CD4-positive, alpha-beta T cell treated with Interleukin-12 subunit alpha and Interleukin-12 subunit beta, for 1 hour (primary cell): ENCODE results near the gene TAS2R46.
"Not testable (repeated sequence)": the region's sequence is repeated elsewhere in the genome, so short reads cannot be mapped to it uniquely, and the experiment has no call there.

ENCODE experiments used
- DNase-seq: peaks from one replicate; pipeline ENCODE4 v3.0.0-alpha.2; 2020

Gene TAS2R46, protein sequence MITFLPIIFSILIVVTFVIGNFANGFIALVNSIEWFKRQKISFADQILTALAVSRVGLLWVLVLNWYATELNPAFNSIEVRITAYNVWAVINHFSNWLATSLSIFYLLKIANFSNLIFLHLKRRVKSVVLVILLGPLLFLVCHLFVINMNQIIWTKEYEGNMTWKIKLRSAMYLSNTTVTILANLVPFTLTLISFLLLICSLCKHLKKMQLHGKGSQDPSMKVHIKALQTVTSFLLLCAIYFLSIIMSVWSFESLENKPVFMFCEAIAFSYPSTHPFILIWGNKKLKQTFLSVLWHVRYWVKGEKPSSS

DNA sequence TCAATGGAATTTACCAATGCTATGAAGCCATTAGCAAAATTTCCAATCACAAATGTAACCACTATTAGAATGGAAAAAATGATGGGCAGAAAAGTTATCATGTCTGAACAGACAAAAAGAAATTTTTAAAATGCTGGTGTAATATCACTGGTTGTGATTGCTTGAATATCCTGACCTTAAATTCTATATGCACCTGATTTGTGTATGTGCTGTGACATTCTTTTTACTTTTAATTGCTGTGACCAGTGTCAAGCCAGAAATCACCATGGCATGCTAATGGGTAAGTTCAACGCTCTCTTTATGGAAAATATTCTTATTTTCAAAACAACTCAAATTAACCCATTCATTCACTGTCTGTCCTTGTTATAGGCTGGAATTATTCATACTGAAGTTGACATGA is at the start of gene TAS2R46:
TSS of gene TAS2R46 (minus strand) at position 101 of the 400 bp plus-strand sequence. CDS start at position 101, 0 bp downstream.
- not testable (repeated sequence) for DNase-seq

DNA sequence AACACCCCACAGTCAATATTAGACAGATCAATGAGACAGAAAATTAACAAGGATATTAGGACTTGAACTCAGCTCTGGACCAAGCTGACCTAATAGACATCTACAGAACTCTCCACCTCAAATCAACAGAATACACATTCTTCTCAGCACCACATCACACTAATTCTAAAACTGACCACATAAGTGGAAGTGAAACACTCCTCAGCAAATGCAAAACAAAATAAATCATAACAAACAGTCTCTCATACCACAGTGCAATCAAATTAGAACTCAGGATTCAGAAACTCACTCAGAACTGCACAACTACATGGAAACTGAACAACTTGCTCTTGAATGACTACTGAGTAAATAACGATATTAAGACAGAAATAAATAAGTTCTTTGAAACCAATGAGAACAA is 49.1 kb upstream of the TAS2R46 start:
- not testable (repeated sequence) for DNase-seq

DNA sequence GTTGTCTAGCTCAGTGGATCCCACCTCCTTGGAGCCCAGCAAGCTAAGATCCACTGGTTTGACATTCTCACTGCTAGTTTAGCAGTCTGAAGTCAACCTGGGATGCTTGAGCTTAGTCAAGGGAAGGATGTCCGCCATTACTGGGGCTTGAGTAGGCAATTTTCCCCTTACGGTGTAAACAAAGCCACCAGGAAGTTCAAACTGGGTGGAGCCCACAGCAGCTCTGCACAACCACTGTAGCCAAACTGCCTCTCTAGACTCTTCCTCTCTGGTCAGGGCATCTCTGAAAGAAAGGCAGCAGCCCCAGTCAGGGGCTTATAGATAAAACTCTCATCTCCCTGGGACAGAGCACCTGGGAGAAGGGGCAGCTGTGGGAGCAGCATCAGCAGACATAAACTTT is 46.8 kb upstream of the TAS2R46 start:
- no peak for DNase-seq

DNA sequence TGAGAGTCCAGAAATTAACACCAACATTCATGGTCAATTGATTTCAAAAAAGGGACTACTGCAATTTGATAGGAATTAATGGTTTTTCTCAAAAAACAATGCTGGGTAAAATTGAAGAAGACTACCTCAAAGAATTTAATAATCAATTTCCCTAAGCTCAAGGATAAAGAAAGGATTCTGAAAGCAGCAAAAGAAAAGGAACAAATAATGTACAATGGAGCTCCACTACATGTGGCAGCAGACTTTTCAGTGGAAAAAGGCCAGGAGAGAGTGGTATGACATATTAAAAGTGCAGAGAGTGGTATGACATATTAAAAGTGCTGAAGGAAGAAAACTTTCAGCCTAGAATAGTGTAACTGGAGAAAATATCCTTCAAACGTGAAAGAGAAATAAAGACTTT is 45.6 kb upstream of the TAS2R46 start:
- DNase-seq = no peak

DNA sequence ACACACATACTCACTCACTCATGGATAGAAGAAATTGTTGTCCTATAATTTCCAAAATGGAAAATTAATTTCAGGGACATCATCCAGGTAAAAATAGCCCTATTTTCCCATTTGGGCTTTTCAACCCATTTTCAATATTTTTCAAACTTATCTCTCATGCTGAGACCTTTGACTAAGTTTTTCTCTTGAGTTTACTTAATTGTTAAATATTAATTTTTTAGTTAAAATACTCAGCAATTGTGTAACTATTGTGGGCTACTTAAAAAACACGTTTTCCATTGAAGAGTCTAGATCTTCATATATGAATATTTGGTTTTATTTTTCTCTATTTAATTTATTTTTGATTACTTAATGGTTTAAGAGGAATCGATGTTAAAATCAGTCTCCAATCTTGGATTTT is 44.2 kb upstream of the TAS2R46 start:
- no peak for DNase-seq

DNA sequence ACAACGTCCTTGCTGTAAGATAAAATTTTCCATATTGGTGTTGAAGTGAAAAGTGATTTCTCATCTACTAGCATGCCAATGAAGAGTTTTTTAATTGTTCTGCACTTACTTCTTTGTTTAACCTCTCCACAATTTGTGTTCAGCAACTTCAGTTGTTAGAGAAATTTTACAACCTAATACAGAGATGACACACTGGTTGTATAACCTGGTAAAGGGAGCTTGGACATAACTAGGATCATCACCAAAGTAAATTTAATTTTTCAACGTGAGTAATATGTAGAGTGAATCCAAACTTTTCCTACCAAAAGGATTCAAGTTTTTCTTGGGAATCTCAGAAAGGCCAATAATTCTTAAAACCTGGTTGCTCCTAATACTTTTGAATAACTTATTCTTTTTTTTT is 43.5 kb upstream of the TAS2R46 start:
- DNase-seq = no peak

DNA sequence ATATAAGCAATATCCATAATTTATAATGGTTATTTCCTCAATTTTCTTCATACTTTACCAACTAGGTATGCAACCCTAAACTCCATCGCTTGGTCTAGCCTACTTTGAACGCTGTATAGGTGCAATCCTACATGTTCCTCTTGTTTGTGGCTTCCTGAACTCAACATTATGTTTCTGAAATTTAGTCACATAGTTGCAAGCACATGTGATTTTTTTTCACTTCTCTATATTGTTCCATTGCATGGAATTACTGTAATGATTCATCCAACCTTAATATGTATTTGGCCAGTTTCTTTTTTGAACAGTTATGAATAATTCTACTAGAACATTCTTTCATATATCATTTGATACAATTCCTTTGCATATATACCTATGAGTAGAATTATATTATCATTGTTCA is 32.8 kb upstream of the TAS2R46 start:
- DNase-seq = not testable (repeated sequence)

DNA sequence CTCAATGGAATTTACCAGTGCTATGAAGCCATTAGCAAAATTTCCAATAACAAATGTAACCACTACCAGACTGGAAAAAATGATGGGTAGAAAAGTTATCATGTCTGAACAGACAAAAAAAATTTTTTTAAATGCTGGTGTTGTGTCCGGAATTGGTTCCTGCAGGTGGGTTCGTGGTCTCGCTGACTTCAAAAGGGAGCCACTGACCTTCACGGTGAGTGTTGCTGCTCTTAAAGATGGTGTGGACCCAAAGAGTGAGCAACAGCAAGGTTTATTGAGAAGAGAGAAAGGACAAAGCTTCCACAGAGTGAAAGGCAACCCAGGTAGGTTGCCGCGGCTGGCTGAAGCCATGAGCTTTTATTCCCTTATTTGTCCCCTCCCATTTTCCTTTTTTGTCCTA is 30.0 kb upstream of the TAS2R46 start, which contains the start of gene TAS2R43:
TSS of gene TAS2R43 (minus strand) at position 186 of the 400 bp plus-strand sequence. CDS start at position 102, 84 bp downstream.
- DNase-seq = no peak

DNA sequence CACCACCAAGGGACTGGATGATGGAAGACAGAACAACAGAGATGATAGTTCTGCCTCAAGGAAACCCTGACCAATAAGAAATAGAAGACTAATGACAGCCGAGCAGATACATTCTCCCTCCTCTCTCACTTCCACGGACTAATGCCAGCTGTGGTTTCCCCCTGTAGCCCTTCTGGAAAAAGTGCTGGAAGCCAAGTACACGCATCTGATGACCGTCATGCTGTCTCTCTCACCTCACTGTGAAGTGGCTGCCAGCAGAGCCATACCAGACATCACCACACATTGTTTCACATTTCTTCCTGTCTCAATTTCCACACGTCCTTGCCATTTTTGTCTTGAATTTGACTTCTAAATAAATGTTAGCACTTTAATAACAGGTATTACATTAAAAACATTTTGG is 27.2 kb upstream of the TAS2R46 start:
- DNase-seq = no peak

DNA sequence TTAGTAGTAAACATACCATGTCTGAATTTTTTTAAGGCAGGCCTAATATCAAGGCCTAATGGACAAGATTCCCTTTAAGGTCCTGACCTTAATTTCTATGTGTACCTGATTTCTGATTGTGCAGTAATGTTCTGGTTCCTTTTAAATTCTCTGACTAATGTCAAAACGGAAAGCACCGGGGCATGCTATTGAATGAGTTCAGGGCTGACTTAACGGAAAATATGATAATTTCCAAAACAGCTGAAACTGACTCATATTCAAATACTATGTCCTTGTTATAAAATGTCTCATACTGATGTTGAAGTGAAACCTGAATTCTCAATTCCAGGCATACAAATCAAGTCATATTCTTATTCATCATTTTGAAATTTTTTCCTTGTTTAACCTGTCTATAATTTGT is 23.3 kb upstream of the TAS2R46 start:
- no peak for DNase-seq

DNA sequence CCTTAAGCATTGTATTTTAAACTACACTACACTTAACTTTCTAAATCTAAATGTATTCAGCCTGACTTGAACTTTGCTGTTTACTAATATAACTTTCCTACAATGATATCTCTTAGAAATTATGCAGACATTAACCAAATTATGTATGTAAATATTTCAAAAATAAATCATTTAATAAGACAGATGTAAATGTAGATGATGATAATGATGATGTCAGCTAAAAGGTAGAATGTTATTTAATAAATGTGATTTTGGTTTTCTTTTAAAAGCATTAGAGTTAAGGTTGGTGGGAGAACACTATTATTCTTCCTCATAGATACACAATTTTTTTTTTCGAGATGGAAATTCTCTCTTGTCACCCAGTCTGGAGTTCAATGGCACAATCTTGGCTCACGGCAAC is 19.9 kb upstream of the TAS2R46 start:
- DNase-seq = no peak

DNA sequence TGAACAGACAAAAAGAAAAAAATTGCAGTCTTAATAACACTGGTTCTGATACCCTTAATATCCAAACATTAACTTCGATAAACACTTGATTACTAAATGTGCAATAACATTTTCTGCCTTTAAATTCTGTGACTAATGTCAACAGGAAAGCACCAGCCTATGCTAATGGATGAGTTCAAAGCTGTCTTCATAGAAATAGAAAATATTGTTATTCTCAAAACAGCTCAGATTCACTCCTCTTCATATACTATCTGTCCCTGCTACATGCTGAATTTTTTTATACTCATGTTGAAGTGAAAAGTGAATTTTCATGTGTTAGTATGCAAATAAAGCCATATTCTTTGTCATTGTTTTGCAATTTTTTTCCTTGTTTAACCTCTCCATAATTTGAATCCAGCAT is 16.2 kb upstream of the TAS2R46 start:
- DNase-seq = no peak

DNA sequence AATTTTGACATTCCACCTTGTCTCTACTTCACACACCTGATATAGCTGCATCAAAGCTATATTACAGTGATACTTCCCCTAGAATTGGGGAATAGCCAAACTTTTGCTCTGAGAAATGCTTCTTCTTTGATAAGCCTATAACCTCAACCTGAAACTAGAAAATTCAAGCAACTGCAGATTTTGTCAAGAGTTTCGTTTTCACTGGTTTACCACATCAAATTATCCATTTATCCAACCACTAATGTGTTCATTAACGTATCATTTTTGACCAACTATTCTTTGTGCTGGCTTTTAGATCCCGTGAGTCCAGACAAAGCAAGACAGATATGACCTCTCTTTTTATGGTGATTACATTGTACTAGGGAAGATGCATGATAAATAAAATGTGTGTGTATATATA is 13.5 kb upstream of the TAS2R46 start:
- no peak for DNase-seq

DNA sequence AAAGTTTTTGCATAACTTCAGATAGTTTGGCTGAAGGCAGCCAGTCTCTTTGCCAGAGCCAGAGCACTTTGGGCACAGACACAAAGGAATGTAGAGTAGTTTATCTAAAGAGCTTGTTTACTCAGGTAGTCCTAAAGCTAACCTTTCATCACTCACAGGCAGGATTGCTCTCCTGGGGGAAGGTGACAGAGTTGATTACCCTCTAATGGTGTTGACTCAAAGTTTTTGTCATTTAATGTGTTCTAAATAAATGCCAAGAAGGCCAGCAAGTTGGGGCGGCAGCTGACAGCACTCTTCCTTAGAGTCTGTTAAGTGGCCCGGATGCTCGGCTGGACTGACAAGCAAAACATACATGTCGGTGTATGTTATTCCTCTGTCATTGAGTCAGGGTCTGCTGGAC is 9.3 kb upstream of the TAS2R46 start:
- no peak for DNase-seq

DNA sequence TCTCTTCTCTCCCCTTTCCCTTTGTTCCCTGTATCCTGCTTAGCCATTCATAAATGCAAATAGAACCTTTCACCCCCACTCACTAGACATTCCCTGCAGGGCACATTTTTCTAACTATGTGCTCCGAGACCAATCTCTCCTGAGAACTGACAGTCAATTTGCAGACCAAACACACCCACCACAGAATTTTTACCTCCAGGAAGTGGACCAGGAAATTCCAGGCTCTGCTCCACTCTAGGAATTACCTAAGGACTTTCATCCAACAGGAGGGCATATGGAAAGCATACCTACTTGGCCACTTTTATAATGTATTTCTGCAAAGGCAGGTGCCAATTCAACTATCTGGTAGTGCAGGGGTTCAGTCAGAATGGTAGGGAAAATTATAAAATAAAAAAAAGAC is 8.9 kb upstream of the TAS2R46 start:
- no peak for DNase-seq

DNA sequence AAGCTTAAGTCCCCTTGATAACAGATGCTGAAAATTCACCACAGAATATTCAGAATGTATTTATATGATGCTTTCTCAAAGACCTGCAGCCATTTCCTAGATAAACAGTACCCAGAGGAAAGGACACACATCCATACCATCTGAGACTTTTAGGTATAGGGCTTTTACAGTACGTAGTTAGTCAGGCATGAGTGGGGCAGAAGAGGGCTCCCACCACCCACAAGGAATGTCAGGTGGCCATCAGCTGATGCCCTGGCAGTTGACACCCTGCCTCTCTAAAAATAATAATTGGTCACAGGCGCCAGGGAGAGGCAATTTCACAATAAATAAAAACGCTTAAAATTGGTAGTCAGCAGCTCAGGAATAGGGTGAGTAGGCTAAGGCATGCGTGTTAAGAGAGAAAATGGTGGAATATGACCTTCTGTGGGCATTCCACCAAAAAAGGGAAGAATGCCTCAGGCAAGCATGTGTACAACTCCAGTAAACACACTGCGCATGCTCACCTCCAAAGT is 7.8 kb upstream of the TAS2R46 start:
- DNase-seq = no peak

DNA sequence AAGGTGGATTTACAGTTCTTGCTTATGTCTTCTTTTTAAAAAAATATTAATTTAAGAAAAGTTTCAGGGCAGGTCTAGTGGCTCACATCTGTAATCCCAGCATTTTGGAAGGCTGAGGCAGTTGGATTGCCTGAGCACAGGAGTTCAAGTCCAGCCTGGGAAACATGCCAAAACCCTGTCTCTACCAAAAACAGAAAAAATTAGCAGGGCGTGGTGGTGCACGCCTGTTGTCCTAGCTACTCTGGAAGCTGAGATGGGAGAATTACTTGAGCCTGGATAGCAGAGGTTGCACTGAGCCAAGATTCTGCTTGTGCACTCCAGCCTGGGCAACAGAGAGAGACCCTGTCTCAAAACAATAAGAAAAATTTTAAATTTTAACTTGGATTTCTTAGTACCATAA is 5.4 kb upstream of the TAS2R46 start:
- no peak for DNase-seq

DNA sequence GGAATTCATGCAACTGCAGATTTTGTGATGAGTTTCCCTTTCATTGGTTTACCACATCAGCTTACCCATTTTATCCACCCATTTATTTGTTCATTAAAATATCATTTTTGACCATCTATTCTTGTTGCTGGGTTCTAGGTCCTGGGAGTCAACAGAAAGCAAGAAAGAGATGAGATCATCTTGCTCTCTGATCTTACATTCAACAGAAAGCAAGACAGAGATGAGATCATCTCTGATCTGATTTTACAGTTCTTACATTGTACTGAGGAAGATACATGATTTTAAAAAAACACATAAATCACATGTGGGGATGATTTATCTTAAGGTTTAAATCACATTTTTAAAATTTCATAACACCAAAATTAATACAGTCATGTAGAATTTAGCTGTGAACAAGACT is 2.3 kb downstream of the TAS2R46 start:
- DNase-seq = no peak

DNA sequence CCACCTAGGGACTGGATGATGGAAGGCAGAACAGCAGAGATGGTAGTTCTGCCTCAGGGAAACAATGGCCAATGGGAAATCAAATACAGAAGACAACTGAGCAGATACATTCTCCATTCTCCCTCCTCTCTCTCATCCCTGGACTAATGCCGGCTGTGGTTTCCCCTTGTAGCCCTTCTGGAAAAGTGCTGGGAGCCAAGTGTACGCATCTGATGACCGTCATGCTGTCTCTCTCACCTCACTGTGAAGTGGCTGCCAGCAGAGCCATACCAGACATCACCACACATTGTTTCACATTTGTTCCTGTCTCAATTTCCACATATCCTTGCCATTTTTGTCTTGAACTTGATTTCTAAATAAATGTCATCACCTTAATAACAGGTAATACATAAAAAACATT is 3.1 kb downstream of the TAS2R46 start:
- no peak for DNase-seq

DNA sequence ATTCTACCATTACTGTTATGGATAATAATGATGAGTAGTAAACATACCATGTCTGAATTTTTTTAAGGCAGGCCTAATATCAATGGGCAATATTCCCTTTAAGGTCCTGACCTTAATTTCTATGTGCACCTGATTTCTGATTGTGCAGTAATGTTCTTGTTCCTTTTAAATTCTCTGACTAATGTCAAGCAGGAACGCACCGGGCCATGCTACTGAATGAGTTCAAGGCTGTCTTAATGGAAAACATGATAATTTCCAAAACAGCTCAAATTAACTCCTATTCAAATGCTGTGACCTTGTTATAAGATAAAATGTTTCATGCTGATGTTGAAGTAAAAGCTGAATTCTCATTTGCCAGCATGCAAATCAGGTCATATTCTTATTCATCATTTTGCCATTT is 6.8 kb downstream of the TAS2R46 start:
- no peak for DNase-seq

DNA sequence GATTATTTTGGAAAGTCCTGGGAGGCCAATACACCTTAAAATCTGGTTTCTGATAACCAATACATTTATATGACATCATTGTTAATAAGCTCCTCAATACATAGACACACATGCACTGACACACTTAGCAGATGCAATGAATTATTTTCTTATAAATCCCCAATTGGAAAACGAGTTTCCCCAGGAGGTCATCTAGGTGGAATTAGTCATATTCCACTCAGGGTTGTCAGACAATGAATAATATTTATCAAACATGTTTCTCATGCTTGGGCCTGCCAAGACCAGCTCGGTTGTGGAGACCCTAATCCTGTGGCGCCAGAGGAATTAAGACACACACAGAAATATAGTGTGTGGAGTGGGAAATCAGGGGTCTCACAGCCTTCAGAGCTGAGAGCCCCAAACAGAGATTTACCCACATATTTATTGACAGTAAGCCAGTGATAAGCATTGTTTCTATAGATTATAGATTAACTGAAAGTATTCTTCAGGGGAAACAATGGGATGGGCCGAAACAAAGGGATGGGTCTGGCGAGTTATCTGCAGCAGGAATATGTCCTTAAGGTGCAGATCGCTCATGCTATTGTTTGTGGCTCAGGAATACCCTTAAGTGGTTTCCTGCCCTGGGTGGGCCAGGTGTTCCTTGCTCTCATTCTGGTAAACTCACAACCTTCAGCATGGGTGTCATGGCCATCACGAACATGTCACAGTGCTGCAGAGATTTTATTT is 12.1 kb downstream of the TAS2R46 start:
- DNase-seq = not testable (repeated sequence)

DNA sequence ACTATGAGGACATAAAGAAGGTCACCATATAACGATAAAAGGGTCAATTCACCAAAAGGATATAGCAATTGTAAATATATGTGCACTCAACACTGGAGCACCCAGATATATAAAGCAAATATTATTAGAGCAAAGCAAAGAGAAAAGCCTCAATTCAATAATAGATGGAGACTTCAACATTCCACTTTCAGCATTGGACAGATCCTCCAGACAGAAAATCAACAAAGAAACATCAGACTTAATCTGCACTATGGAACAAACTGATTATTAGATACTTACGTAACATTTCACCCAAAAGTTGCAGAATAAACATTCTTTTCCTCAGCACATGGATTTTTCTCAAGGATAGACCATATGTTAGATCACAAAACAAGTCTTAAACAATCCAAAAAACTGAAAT is 20.7 kb downstream of the TAS2R46 start:
- DNase-seq = not testable (repeated sequence)

DNA sequence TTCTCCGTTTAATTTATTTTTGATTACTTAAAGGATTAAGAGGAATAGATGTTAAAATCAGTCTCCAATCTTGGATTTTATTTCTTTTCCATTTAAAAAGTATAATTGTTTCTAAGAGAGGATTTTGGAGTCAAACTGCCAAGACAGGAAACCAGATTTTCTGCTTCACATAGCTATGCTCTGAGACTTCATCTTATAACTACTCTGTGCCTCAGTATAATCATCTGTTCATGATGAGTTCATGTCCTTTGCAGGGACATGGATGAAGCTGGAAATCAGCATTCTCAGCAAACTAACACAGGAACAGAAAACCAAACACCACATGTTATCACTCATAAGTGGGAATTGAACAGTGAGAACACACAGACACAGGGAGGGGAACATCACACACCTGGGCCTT is 21.9 kb downstream of the TAS2R46 start:
- DNase-seq = no peak

DNA sequence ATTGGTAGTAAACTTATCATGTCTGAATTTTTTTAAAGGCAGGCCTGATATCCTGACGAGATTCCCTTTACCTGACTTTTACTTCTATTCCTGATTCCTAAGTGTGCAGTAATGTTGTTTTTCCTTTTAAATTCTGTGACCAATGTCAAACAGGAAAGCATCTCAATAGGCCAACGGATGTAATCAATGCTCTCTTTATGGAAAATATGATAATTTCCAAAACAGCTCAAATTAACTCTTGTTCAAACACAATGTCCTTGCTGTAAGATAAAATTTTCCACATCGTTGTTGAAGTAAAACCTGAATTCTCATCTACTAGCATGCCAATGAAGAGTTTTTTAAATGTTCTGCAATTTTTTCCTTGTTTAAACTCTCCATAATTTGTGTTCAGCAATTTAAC is 22.9 kb downstream of the TAS2R46 start:
- no peak for DNase-seq
